ENCODE data around the gene LST1.

LST1 gene

GRCh38 chr6:31634969-31635575 is 49.0 kb downstream of the LST1 start:
- no peak for DNase-seq (ENCODE audit: low read depth)
- H3K4me3 ChIP-seq (ENCODE audit: low read depth, low read length): no peak overlapping the region
- no peak for TF ChIP-seq CTCF (IDR thresholded peaks at IDR 0.05; ENCODE audit: low read depth, low read length, missing control alignments)

- no peak for DNase-seq (ENCODE audit: low read depth)
- no peak overlapping the region for H3K4me3 ChIP-seq (ENCODE audit: low read depth, low read length)
- TF ChIP-seq CTCF (IDR thresholded peaks at IDR 0.05; ENCODE audit: low read depth, low read length, missing control alignments): no peak
These were observed 50.9 kb downstream of the LST1 start for GRCh38 chr6:31636698-31637596.

Data from GM12864 (cell line).